Uterus (tissue), 4 donors: ENCODE measurements around the gene C1QL2. TPM values are rescaled to one million over a fixed set of nuclear protein-coding genes. Genes with fewer than 3 reads are reported as not detected.

ENCODE experiments used
- DNase-seq, 2 donors: peaks; one replicate each; pipeline ENCODE4 v3.0.0-alpha.2; 2019 to 2020
- H3K27ac ChIP-seq, 2 donors: fragments of 200-600 bp; sonication (generic); 1 replicate in 1 of 2; 2 replicates in 1 of 2; pipeline ENCODE4 v1.5.1; 2016 to 2018
- H3K27me3 ChIP-seq, 2 donors: fragments of 200-600 bp; sonication (generic); one replicate each; pipeline ENCODE4 v1.5.1; 2018 to 2019; ENCODE audit warnings: control low read depth in 1 of 2
- H3K36me3 ChIP-seq, 2 donors: fragments of 200-600 bp; sonication (generic); one replicate each; pipeline ENCODE4 v1.5.1; 2019; ENCODE audit warnings: control low read depth in 1 of 2
- H3K4me1 ChIP-seq, 2 donors: fragments of 200-600 bp; sonication (generic); one replicate each; pipeline ENCODE4 v1.5.1; 2018 to 2019; ENCODE audit warnings: control low read depth in 1 of 2
- H3K4me3 ChIP-seq, 2 donors: fragments of 200-600 bp; sonication (generic); 1 replicate in 1 of 2; 2 replicates in 1 of 2; pipeline ENCODE4 v1.5.1; 2018 to 2019; ENCODE audit warnings: mild to moderate bottlenecking in 1 of 2
- H3K9me3 ChIP-seq, 2 donors: fragments of 200-600 bp; sonication (generic); one replicate each; pipeline ENCODE4 v1.5.1; 2019; ENCODE audit warnings: control low read depth in 1 of 2
- POLR2A ChIP-seq, 2 donors: fragments of 450-650 bp; IDR thresholded peaks; one replicate each; pipeline ENCODE4 v1.6.1; 2016; ENCODE audit warnings: antibody characterized with exemption in 2 of 2, mild to moderate bottlenecking in 1 of 2, moderate library complexity in 1 of 2
- intact Hi-C: fragments of 100-400 bp; cut with DNase I; formaldehyde crosslinking; loops from one replicate; pipeline ENCODE4 v1.15.1; 2023; ENCODE audit warnings: low total_unique reads
- total RNA-seq, 4 donors: library from RNA; depleted of rRNA in 3 of 4; stranded (reverse); fragments of >200 nt in 3 of 4; gene quantifications; one replicate each; pipeline versions ENCODE4 v1.1.0 to v1.2.4, GENCODE V29; 2014 to 2023
- TF ChIP-seq, protein P1 (sequence below), 4 experiments: fragments of 200-600 bp in 2 of 4; fragments of 450-650 bp in 2 of 4; sonication (generic) in 2 of 4; IDR thresholded peaks; one replicate each; pipeline ENCODE4 v1.5.1; 2016 to 2019; ENCODE audit warnings: antibody characterized with exemption in 4 of 4, mild to moderate bottlenecking in 2 of 4, moderate library complexity in 1 of 4
- donor health status: DM: yes; HTN: yes; CAD: no.

C1QL2 gene
- total RNA-seq, 4 donors from 2014 or later, result not detected

DNA sequence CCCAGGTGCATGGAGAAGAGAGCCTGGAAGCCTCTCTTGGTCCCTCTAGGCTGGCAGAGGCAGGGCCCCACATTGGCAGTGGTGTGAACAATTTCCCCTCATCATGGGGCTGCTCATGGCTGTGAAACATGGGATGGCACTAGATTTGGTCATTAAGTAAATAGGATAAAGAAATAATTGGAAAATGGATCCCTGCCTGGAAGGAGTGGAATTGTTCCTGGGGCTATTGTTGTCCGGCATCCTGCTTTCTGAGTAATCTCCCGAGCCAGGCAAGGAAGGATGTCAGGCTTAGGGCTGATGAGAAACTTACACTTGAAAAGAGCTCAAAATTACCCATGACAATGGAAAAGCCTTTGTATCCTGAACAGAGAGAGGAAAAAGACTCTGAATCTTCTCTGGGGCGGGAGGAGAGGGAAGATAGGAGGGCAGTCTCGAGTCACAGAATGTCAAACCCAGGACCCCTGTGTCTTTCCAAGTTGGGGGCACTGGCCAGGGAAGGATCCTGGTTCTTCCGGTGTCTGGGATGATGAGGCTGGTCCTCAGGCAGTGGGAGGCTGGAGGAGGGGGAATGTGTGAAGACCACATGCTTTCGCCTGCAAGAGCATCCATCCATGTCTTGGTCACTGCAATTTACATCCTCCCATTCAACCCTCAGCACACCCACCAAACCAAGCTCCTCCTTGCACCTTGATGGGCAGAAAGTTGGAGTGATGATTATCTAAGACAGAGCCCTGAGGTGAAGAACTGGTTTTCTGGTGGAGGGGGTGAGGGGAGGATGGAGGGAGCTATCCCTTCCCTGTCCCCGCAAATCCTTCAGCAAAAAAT, 38.0 kb upstream of the C1QL2 start:
- Histone ChIP-seq H3K4me3 (no peak overlapping the region), H3K4me1 (no peaks in the 10 kb centered on the region), H3K9me3 (no peaks in the 10 kb centered on the region), H3K36me3 (no peaks in the 10 kb centered on the region), H3K27me3 (no peaks in the 10 kb centered on the region), H3K27ac (no peak overlapping the region)
- TF ChIP-seq, protein P1, sequence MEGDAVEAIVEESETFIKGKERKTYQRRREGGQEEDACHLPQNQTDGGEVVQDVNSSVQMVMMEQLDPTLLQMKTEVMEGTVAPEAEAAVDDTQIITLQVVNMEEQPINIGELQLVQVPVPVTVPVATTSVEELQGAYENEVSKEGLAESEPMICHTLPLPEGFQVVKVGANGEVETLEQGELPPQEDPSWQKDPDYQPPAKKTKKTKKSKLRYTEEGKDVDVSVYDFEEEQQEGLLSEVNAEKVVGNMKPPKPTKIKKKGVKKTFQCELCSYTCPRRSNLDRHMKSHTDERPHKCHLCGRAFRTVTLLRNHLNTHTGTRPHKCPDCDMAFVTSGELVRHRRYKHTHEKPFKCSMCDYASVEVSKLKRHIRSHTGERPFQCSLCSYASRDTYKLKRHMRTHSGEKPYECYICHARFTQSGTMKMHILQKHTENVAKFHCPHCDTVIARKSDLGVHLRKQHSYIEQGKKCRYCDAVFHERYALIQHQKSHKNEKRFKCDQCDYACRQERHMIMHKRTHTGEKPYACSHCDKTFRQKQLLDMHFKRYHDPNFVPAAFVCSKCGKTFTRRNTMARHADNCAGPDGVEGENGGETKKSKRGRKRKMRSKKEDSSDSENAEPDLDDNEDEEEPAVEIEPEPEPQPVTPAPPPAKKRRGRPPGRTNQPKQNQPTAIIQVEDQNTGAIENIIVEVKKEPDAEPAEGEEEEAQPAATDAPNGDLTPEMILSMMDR (IDR thresholded peaks at IDR 0.05), result no peak
- no peak for TF ChIP-seq POLR2A (IDR thresholded peaks at IDR 0.05)
- DNase-seq, result no peak
- intact Hi-C loops, result no loop called here

- Histone ChIP-seq H3K36me3 (no peaks in the 10 kb centered on the region), H3K4me1 (no peaks in the 10 kb centered on the region), H3K27ac (no peak overlapping the region), H3K27me3 (no peaks in the 10 kb centered on the region), H3K9me3 (no peaks in the 10 kb centered on the region), H3K4me3 (no peak overlapping the region)
- intact Hi-C loops, result no loop called here
- TF ChIP-seq, protein P1 (IDR thresholded peaks at IDR 0.05), result no peak
- no peak for TF ChIP-seq POLR2A (IDR thresholded peaks at IDR 0.05)
- DNase-seq, result no peak
Observed at GRCh38 chr2:119195887-119196286, 37.3 kb upstream of the C1QL2 start.

DNA sequence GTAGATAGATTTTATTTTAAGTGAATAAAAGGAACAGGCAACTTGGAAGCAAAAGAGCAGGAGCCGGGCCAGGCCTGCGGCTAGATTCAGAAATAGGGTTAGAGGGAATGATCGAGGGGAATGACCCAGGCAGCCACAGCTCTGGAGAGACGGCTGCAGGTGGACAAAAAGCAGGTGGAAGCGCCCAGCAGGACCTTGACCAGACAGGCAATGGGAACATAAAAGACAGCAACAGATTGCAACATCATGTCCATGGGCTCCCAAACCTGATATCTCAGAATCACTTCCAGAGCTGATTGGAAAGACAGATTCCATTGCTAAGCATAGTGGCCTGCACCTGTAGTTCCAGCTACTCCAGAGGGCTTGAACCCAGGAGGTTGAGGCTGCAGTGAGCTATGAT, 36.5 kb upstream of the C1QL2 start:
- TF ChIP-seq, protein P1 (IDR thresholded peaks at IDR 0.05), result no peak
- no peak for TF ChIP-seq POLR2A (IDR thresholded peaks at IDR 0.05)
- Histone ChIP-seq H3K36me3 (no peaks in the 10 kb centered on the region), H3K4me3 (no peak overlapping the region), H3K27me3 (no peaks in the 10 kb centered on the region), H3K4me1 (no peaks in the 10 kb centered on the region), H3K27ac (no peak overlapping the region), H3K9me3 (no peaks in the 10 kb centered on the region)
- DNase-seq, result no peak
- intact Hi-C loops, result no loop called here

- no peaks in the 10 kb centered on the region for H3K4me1 ChIP-seq
- no peaks in the 10 kb centered on the region for H3K9me3 ChIP-seq
- DNase-seq, result no peak
- H3K4me3 ChIP-seq, result no peak overlapping the region
- TF ChIP-seq, protein P1 (IDR thresholded peaks at IDR 0.05), result no peak
- TF ChIP-seq POLR2A (IDR thresholded peaks at IDR 0.05), result no peak
- H3K27ac ChIP-seq, result no peak overlapping the region
- no peaks in the 10 kb centered on the region for H3K36me3 ChIP-seq
- H3K27me3 ChIP-seq, result no peaks in the 10 kb centered on the region
- intact Hi-C loops, result no loop called here
Observed at GRCh38 chr2:119192893-119193292, 34.3 kb upstream of the C1QL2 start.

GRCh38 chr2:119190321-119191111, 32.0 kb upstream of the C1QL2 start:
- intact Hi-C loops, result no loop called here
- Histone ChIP-seq H3K27me3 (no peaks in the 10 kb centered on the region), H3K9me3 (no peaks in the 10 kb centered on the region), H3K4me3 (no peak overlapping the region), H3K36me3 (no peaks in the 10 kb centered on the region), H3K27ac (no peak overlapping the region), H3K4me1 (no peaks in the 10 kb centered on the region)
- no peak for TF ChIP-seq POLR2A (IDR thresholded peaks at IDR 0.05)
- TF ChIP-seq, protein P1 (IDR thresholded peaks at IDR 0.05), result no peak
- DNase-seq, result no peak
